HG03159 (cell line): ENCODE data around the gene RLF.

ENCODE experiments used
- ATAC-seq: cut with Tn5 transposase; IDR thresholded peaks from one replicate; pipeline ENCODE4 v1.9.1; 2021; ENCODE audit warnings: mild to moderate bottlenecking, moderate library complexity; ENCODE audit not compliant: unreplicated experiment

RLF gene

DNA sequence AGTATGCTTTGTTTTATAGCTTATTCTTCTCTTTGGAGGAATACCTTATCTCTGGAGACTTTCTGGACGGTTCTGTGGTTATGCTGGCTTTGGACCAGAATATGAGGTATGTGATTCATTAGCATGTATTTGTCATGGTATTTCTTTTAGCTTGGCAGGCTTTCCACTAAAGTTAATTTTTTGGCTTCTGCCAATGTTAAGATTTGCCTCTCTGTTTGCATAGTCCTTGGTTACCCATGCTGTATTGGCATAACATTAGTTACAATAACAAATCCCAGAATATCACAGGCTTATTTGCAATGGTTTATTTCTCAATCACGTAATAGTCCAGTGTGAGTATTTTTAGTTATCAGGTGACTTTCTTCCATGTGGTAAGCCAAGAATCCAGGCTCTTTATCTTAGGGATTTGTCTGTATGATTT lies 106.6 kb downstream of the RLF start:
- ATAC-seq, result no peak

DNA sequence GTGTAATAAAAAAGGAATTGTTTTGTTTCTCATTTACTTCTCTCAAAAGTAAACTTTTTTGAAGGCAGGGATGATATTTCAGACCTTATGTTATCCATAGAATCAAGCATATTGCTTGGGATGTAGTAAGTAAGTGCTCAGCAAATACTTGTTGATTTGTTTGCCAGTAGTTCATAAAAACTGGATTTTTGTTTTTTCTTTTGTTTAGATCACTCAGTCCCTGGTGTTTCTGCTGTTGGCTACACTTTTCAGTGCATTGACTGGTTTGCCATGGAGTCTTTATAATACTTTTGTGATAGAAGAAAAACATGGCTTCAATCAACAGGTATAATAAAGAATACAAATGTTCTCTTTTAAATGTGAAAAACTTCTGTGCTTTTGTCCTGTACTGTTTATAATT lies 107.0 kb downstream of the RLF start:
- ATAC-seq, result no peak

DNA sequence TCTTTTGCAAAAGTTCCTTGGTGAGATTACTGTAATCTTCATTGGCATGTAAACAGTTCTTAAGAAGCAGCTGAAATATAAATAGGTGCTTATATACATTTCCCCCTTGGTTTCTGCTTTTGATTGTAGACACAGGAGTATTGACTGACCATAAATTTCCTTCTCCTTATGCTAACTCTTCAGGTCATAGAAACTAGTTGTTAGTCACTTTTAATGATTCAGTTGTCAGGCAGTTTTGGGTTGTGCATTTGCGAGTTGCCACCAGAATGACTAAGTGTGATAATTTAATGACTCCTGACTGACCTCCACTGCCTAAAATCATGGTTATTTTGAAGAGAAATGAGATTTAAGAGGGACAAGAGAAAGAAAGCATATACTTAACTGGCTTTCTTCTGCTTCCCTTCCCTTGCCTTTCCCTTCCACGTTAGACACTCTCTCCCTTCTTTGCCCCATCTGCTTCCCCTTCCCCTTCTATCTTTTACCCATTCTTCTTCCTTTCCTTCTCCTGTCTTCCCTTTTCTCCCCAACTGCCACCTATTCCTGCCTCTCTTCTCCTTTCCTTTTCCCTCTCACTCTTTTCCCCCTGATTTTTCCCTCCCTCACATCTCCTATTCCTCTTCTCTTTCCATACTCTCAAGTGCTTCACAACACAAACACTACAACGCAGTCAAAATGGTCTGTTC lies 109.1 kb downstream of the RLF start:
- ATAC-seq, result no peak

DNA sequence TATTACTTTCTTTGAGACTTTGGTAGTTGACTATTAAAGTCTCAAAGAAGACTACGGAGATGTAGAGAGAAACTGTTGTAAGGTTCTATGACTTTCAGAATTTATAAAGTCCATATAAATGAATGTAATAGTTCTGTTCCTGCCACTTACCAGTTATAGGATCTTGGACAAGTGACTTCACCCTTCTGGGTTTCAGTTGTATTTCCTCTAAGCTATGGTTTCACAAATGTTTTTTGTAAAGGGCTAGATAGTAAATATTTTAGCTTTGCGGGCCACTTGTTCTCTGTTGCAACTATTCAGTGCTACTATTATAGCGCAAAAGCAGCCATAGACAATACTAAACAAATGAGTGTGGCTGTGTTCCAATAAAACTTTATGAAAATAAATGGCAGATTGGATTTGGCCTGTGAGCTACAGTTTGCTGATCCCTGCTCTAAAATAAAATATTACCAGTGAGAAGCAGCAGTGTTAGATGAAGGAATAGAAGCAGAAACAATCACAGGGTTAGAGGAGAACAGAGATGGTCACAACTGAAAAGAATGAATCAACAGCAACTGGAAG lies 111.5 kb downstream of the RLF start:
- no peak for ATAC-seq

DNA sequence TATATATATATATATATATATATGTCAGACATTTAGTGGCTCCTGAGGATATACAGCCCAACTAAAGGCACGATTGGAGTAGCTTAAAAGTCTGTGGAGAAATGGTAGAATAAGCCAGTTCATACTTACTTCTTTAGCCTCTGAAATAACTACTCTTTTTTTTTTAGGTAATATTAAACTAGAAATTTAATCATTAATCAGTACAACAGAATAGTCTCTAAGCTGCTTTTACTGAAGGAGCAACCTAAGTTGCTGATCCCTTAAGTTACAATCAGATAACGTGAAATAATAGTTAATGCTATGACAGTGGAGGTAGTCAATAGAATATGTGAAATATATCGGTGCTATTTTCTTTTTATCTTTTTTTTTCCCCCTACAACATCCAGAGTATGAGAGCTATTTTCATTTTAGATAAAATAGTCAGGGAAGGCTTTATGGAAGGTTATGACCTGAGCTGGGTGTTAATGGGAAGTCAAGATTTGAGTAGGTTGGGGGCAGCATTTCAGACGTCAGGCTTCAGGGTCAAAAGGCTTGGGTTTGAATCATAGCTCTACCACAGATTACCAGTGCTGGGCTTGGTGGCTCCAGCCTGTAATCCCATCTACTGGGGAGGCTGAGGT lies 112.5 kb downstream of the RLF start:
- no peak for ATAC-seq

DNA sequence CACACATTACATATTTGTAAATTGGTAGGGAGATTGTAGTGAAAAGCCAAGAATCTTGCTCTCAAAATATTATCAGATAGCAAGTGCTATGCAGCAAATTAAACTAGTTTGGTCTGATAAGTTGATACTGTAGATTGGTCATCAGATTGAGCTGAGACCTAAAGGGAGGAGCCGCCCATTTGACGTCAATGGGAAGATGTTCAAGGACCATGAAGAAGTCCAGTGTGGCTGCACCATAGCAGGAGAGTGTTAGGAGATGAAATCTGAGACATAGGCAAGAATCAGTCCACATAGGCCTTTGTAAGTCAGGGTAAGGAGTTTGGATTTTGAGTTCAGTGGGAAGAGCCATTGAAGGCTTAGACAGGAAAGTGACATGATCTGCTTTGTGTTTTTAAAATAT lies 113.1 kb downstream of the RLF start:
- ATAC-seq, result no peak

DNA sequence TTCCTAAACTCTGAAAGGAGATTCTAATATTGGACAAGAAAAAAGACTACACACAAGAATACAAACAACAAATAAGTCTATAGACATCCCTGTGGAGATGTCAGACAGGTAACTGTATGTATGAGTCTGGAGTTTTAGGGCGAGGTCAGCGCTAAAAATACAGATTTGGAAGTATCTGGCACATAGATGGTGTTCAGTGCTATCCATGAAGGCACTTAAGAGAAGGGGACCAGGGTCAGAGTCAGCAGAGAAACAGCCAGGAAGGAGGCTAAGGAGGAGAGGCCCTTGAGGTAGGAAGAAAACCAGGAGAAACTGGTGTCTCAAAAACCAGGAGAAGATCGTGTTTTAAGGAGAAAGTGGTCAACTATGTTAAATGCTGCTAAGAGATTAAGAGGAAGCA lies 114.9 kb downstream of the RLF start:
- no peak for ATAC-seq

DNA sequence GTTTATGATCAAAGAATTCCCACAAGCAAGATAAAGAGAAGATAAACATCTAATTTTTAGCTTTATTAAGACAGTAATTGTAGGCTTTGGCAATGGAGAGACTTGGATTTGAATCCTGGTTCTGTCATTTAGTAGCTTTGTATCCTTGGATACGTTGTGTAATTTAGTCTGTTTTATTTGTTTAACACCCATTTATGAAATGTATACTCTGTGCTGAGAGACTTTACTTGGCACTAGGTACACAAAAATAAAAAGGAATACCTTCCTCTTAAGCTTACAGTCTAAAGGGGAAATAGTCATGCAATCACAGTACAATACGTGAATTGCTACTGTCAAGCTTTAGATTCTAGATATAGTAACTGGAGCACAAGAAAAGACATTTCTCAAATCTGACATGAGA lies 120.7 kb downstream of the RLF start:
- ATAC-seq, result no peak
